Activated T-cell treated with anti-CD3 and anti-CD28 coated beads, Interleukin-2, amount 50 U/mL, for 1 hour (primary cell): ENCODE results near the gene ZSCAN1.
"Not testable (repeated sequence)": the region's sequence is repeated elsewhere in the genome, so short reads cannot be mapped to it uniquely, and the experiment has no call there.

Experiments
- DNase-seq: peaks from one replicate; pipeline ENCODE4 v3.0.0-alpha.2; 2020

The ZSCAN1 gene

DNA sequence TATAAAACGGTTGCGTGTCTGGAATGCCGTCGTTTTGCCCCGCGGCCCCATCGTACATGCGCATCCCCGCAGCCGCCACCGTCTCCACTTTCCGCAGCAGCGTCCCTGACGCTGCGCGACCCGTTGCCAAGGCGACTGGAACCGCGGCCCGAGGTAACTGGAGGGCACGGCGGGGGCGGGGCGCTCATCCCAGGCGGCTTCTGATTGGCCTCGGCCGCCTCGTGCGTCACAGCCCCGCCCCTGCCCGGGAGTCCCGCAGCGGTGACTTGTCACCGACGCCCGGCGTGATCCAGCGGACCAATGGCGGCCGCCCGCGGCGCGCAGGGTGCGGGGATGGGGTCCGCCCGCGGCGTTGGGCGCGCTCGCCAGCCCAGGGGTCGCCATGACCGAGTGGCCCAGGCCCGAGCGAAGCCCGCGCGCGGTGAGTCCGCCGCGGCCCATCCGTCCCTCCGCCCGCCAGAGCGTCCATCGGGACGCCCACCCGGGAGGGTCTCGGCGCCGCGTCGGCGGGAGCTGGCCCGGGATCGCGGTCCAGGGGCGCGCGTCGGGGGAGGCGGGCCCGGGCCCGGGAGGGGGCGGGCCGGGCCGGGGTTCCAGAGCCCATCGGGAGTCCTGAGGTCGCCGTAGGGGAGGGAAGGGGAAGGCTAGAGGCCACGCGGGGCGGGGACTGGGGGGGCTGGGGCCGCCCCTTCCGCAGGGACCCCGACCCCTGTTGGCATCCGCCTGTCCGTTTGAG is at the start of gene ZSCAN1:
Gene ZSCAN1 (plus strand): TSS at position 285 of the 736 bp plus-strand sequence. CDS start 3,812 bp downstream, outside the sequence.
- DNase-seq: peak; percentile 22

GRCh38 chr19:57992841-57993240 is 41.0 kb upstream of the ZSCAN1 start:
- no peak for DNase-seq

DNA sequence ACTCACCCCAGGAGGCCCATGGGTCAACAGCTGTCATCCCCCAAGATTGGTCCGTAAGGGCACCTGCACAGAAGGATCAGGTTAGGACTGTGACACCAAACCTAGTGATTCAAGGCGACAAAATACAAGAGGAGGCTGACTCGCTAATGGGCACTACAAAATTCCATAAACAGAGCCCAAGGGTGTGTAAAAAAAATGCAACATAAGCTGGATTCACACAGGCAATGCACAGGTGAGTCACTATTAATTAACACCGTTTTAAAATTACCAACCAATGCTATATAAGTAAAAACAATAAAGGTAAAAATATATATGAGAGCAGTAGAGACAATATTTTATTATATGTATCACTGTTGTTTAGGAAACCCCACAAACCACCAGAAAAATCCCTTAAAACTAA is 33.1 kb upstream of the ZSCAN1 start:
- no peak for DNase-seq

DNA sequence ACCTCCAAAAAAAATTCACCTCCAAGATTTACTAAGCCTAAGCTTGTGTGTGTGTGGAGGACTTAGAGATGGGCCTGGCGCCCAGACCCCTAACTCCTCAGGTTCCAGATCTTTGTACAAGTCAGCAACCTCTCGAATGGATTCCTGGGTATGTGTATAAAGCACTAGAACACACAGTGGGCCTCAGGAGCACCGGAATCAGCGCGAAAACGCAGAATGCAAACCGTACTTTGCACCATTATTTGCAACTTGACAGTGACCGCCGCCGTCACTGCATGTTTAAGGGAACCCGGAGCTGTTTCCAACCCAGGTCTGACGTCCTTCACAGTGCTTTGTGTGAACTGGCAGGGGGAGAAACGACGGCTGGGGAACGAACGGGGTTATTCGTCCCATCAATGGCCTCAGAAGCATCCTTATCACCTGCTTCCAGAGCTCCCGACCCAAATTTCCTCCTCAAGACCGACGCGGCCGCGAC is 31.9 kb upstream of the ZSCAN1 start:
- no peak for DNase-seq

GRCh38 chr19:58002384-58003173 is 31.2 kb upstream of the ZSCAN1 start, which contains the start of gene ZNF606:
Gene ZNF606, minus strand, starts transcription at chr19:58002820. Its CDS starts 1,501 bp downstream, at chr19:58001319.
- DNase-seq: peak; percentile 87

GRCh38 chr19:58003174-58003828 is 30.5 kb upstream of the ZSCAN1 start:
- no peak for DNase-seq

- DNase-seq: no peak
These were observed 26.5 kb upstream of the ZSCAN1 start for GRCh38 chr19:58007285-58007684.

GRCh38 chr19:58008877-58009276 is 24.9 kb upstream of the ZSCAN1 start:
- DNase-seq: not testable (repeated sequence)

DNA sequence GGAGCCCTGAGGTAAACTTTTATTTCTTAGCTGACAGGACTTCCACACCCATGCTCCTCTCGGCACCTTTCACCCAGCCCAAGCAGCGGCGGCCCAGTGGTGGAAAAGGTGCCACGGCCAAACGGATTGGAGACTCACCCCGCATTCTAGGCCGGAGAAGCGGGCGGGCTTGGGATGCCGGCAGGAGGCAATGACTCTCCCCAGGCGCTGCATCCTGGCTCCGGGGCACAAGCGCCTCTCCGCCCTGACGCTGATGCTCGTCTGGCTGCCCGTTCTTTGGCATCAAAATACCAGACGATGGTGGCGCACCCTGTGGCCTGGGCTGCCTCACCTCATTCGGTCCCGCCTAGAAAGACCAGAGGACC is 24.5 kb upstream of the ZSCAN1 start:
- no peak for DNase-seq

DNA sequence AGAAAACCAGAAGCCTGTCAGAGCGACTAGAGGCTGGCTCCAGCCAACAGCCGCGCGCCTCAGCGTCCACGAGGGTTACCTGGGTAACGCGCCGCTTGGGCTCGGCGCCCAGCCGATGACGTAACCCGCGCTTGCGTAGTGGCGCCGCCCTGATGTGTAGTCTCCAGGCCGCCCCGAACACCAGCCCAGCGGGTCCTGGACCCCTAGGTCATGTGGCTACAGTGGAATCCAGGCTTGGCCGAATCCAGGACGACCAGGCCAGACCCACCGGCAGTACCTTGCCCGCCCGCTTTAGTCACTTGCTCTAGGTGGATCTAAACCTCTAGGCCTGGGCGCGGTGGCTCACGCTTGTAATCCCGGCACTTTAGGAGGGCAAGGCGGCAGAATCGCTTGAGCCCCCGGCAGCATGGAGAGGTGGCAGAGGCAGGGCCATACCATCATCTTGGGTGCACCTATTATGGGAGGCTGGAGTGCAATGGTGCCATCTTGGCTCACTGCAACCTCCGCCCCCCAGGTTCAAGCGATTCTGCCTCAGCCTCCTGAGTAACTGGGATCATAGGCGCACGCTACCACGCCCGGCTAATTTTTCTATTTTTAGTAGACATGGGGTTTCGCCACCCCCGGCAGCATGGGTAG is 24.0 kb upstream of the ZSCAN1 start:
- peak; percentile 52 for DNase-seq

GRCh38 chr19:58010507-58010906 is 23.3 kb upstream of the ZSCAN1 start:
- no peak for DNase-seq

DNA sequence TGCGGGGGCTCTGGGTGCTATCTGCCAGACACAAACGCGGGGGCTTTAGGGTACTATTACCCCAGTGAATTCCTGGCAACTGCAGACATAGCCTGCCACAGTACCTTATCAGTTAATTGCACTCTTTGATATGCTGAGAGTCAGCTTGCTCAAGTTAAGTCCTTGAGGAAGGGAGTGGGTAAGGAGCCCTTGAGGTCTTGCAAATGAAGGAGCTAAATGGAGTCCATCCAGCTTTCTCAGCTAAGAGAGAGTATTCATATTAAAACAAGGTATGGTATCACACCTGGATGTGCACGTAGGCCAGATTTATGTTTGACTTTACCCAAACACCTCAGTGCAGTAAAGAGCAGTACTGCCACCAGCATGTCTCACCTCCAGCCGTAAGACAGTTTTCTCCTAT is 19.7 kb upstream of the ZSCAN1 start:
- no peak for DNase-seq

DNA sequence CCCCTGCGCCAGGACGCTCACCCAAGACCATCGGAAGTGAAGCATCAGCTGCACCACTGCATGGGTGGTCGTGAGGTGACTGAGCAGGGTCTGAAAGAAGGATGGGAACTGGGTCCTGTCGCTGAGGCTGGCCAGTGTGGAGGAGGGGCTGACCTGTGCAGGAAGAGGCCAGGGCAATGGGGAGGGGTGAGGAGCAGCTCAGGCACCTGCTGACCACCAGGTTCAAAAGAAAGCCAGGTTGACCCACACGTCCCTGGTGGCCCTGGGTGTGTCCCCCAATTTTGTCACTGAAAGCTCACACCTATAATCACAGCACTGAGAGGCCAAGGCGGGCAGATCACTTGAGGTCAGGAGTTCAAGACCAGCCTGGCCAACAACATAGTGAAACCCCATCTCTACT is 13.7 kb upstream of the ZSCAN1 start:
- no peak for DNase-seq

DNA sequence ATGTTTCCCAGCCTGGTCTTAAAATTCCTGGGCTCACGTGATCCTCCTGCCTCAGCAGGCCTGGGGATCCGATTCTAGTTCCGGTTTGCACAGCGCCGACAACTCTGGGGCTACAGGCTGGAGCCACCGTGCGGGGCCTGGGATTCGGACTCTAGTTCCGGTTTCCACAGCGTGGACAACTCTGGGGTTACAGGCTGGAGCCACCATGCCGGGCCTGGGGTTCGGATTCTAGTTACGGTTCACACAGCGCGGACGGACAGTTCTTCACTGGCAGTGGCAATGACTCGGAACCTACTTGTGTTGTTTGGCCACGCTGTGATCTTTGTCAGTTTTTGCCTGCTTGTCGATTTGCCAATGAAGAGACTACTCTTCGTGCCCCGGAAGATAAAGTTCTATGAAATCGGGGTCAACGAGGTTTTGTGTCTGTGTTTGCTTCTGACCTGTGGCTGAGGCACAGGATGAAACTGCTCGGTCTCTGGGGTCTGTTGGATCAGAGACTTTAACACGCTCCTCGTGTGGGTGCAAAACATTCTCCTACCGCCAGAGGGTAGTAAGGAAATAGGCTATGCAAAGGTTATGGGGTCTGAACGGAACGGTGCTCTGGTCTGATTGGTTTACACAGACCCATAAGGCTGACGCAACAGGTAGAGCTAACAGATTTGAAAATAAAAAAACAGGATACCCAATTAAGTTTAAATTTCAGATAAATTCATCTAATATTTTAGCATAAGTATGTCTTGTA is 12.1 kb upstream of the ZSCAN1 start:
- no peak for DNase-seq

DNA sequence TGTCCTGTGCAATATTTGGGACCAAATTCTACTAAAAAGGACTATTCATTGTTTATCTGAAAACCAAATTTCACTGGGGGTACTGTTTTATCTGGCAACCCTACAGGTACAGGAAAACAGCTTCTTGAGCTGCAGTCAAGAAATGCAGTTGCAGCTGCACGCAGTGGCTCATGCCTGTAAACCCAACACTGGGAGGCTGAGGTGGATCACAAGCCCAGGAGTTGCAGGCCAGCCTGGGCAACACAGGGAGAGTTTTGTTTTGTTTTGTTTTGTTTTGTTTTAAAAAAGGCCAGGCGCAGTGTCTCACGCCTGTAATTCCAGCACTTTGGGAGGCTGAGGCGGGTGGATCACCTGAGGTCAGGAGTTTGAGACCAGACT is 11.6 kb upstream of the ZSCAN1 start:
- DNase-seq: no peak

DNA sequence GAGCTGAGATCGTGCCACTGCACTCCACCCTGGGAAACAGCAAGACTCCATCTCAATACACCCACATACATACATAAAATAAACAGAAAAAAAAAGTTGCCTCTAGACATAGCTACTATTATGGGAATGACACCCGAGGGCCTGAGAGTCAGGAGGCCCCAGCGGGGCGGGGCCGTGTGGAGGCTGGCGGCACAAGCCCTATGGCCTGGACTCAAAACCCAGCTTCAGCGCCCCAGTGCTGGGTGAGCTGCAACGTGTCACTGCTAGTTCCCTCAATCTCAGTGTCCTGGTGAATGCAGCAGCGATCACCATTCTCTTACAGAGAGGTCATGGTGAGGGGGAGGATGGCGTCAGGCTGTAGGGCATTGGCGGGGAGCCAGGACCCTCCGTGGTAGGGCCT is 9.2 kb upstream of the ZSCAN1 start:
- DNase-seq: no peak

DNA sequence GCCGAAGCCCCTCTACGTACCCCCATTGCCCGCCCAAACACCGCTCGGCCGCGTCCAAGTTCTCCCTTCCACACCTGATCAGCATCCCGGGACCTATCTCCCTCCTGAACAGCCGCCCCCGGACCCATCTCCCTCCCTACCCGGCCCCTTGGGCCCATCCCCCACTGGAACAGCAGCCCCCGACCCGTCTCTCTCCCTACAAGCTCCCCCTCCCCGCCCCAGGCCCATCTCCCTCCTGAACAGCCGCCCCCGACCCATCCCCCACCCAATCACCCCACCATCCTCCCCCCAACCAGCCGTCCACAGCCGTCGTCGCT is 610 bp downstream of the ZSCAN1 start:
- DNase-seq: no peak

DNA sequence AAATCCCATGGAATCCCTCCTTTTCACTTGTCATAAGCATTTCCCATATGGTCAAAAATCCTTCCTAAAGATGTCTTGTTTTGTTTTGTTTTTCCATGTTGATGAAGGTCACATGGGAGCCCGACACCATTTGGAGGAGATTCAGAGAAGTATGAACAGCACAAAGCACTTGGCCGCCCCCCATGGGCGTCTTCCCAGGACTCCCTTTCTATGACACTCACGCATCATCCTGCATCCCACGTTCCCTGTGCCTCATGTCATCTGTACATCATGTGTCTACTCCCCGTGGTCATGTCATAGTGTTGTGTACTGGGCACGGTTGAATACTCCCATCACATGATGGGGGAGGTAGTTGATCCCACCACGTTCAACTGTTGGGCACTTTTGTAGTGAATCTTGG is 2.0 kb downstream of the ZSCAN1 start:
- no peak for DNase-seq

GRCh38 chr19:58037927-58038687 is 4.3 kb downstream of the ZSCAN1 start:
- DNase-seq: no peak

DNA sequence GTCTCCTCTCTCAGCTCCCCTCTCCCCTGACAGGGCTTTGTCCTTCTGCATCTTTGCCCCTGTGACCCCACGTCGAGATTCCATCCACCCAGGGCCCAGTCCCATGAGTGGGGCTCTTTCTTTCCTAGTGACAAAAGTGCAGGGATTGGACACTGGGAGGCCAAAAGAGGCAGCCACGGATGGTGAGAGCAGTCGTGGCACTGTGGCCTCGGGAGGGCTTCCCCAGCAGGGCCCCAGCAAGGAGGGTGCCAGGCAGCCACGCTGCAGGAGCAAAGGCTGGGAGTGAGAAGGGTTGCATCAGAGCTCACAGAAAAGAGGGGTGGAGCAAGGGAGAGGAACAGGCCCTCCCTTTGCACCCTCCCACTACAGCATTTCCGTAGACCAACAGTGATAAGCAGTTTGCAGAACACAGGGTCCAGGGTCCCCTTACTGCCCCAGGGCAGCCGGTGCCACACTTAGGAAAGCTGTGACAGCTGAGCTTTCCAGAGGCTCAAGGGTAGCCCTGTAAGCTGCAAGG is 4.9 kb downstream of the ZSCAN1 start:
- no peak for DNase-seq

GRCh38 chr19:58040751-58041525 is 7.1 kb downstream of the ZSCAN1 start:
- no peak for DNase-seq
